Naive thymus-derived CD8-positive, alpha-beta T cell (primary cell): ENCODE measurements around the gene SAMD4A. TPM values are rescaled to one million over a fixed set of nuclear protein-coding genes. Genes with fewer than 3 reads are reported as not detected.

Source experiments
- ATAC-seq, 2 donors: fragments of 150-1000 bp; cut with Tn5 transposase in 1 of 2; sonication (Bioruptor Pico), chemical (Tn5 transposase) in 1 of 2; 1 replicate in 1 of 2; 2 replicates in 1 of 2; pipeline ENCODE4 v1.10.0; 2021; ENCODE audit warnings: mild to moderate bottlenecking in 2 of 2, moderate library complexity in 2 of 2
- POLR2A ChIA-PET: fragments of 350-600 bp; sonication (Branson Sonifier 250); formaldehyde crosslinking; loops from one replicate; lab custom pipeline; 2021; ENCODE audit warnings: antibody characterized with exemption; lab: Charles Lee
- DNase-seq, 10 donors: peaks; one replicate each; pipeline versions ENCODE4 v3.0.0 to v3.0.0-alpha.2; 2020 to 2022
- H3K27ac Mint-ChIP-seq, 10 donors: one replicate each; pipeline ENCODE4 v1.8.0; 2020 to 2022; ENCODE audit warnings: mild to moderate bottlenecking in 10 of 10, mixed read lengths in 10 of 10, moderate library complexity in 4 of 10, inconsistent platforms in 1 of 10
- H3K27me3 Mint-ChIP-seq, 5 donors: one replicate each; pipeline ENCODE4 v1.8.0; 2021 to 2022; ENCODE audit warnings: mixed read lengths in 5 of 5
- H3K36me3 Mint-ChIP-seq, 3 donors: one replicate each; pipeline ENCODE4 v1.8.0; 2020 to 2022; ENCODE audit warnings: mixed read lengths in 3 of 3, mild to moderate bottlenecking in 2 of 3, inconsistent platforms in 1 of 3
- H3K4me1 Mint-ChIP-seq, 4 donors: one replicate each; pipeline ENCODE4 v1.8.0; 2021 to 2022; ENCODE audit warnings: mixed read lengths in 4 of 4
- H3K4me3 Mint-ChIP-seq, 10 donors: one replicate each; pipeline ENCODE4 v1.8.0; 2020 to 2022; ENCODE audit warnings: mild to moderate bottlenecking in 10 of 10, mixed read lengths in 10 of 10, moderate library complexity in 6 of 10, inconsistent platforms in 1 of 10
- H3K9me3 Mint-ChIP-seq, 9 donors: one replicate each; pipeline ENCODE4 v1.8.0; 2020 to 2022; ENCODE audit warnings: mixed read lengths in 9 of 9, mild to moderate bottlenecking in 3 of 9, inconsistent platforms in 1 of 9, moderate library complexity in 1 of 9
- polyA plus RNA-seq, 3 donors: library from polyadenylated mRNA; unstranded; fragments of 300-500 nt; fragmentation: Illumina TruSeq; gene quantifications; one replicate each; pipeline ENCODE4 v1.2.3, GENCODE V29; 2021
- total RNA-seq, 8 experiments: library from RNA in 2 of 8; stranded (reverse) in 2 of 8; gene quantifications; one replicate each; pipeline ENCODE4 v1.2.3 and lab custom pipeline; 2021 to 2026

SAMD4A gene
- total and polyA plus RNA-seq, 5 experiments from 2014 or later: 0.85 to 0.99 TPM; not detected in 3

DNA sequence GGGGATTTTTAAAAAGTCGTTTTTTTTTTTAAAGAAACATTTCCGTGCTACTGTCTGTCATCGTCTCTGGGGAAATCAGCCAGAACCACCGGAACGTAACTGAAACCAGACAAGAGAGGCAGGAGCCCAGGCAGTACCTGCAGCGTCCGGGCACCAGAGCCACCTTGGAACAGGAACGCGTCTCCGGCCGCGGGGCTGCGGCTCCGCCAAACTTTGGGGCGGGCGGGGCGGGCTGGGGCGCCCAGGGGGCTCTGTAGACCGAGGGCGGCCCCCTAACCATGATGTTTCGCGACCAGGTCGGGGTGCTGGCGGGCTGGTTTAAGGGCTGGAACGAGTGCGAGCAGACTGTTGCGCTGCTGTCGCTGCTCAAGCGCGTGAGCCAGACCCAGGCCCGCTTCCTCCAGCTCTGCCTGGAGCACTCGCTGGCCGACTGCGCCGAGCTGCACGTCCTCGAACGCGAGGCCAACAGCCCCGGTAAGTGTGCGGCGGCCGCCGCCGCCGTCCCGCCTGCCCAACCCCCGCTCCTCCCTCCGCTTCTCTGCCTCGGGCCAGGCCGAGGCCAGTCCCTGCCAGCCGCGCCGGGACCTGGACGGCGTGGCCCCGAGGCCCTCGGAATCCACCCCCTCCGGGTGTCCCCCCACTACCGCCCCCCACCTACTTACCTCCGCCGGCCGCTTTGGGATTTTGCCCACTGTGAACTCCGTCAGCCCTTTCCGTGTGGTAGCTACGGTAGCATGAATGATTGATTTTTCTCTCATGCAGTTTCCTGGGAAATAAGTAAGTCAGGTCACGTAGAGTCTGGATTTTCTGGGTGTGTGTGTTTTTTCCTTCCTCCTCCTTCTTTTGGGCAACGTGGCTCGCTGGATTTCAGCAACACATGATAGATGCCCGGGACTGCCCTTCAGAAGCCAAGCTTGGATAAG lies 972 bp downstream of the SAMD4A start:
- POLR2A ChIA-PET: interaction anchor here (0.6 to 1.0 kb wide), 6 partner anchors 60 to 863 kb away, joined by 3 to 7 read pairs (median 3); no protein-coding TSS in a partner anchor
- H3K27me3 Mint-ChIP-seq: peaks cover 7 to 22% (median 12%) of the 10 kb centered on the region in 5 donors
- peaks cover 7 to 29% (median 19%) of the 10 kb centered on the region in 4 donors for H3K4me1 Mint-ChIP-seq
- H3K9me3 Mint-ChIP-seq: peaks cover 0 to 11% (median 7%) of the 10 kb centered on the region in 9 donors
- peak overlapping the region; percentile 6 to 93 (median 84) for H3K27ac Mint-ChIP-seq
- H3K4me3 Mint-ChIP-seq: peak overlapping the region; percentile 91 to 98 (median 96)
- DNase-seq: peak; percentile 15 to 63 (median 26)
- peaks cover 0 to 9% (median 9%) of the 10 kb centered on the region in 3 donors for H3K36me3 Mint-ChIP-seq
- peak; percentile 27 to 35 for ATAC-seq

DNA sequence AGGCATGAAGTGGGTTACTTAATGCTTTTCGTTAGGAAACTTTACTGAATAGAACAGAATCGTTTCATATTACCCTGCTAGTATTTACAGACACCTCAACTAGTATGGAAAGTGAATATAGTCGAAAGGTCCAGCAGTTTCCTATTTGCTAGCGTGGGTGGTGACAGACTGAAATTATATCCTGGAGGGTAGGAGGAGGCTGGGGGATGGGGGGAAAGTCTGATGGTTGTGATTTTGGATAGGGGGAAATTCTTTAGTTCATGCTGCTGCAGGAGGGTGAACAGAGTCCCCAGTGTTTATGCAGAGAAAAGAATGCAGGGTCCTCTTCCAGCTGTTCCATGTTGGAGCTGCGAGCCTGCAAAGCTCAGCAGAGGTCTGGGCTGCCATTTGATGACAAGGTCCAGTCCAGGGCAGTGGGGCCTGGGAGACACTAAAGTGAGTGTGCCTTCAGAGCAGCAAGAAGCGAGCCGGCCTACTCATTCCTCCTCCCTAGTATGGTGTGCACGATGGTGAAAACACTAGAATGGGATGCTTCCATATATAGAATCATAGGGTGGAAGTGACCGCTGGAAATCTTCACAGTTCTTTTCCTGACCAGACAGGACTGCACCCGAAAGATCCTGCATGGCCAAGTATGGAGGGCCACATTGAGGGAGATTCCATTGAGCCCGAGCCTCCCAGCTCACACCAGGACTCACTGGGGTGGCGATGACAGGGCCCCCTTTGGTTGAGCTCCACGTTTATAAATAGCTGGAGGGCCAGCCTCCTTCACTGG lies 2.1 kb downstream of the SAMD4A start:
- peaks cover 0 to 19% (median 17%) of the 10 kb centered on the region in 3 donors for H3K36me3 Mint-ChIP-seq
- peaks cover 7 to 26% (median 17%) of the 10 kb centered on the region in 5 donors for H3K27me3 Mint-ChIP-seq
- POLR2A ChIA-PET: interaction anchor here (0.6 to 0.7 kb wide), 2 partner anchors 59 to 100 kb away, joined by 4 to 7 read pairs; no protein-coding TSS in a partner anchor
- ATAC-seq (no peak), DNase-seq (no peak)
- H3K4me1 Mint-ChIP-seq: peaks cover 7 to 26% (median 19%) of the 10 kb centered on the region in 4 donors
- H3K4me3 Mint-ChIP-seq: peak overlapping the region in 8 of 10 donors; percentile 14 to 95 (median 74)
- H3K9me3 Mint-ChIP-seq: peaks cover 0 to 20% (median 15%) of the 10 kb centered on the region in 9 donors
- no peak overlapping the region for H3K27ac Mint-ChIP-seq

DNA sequence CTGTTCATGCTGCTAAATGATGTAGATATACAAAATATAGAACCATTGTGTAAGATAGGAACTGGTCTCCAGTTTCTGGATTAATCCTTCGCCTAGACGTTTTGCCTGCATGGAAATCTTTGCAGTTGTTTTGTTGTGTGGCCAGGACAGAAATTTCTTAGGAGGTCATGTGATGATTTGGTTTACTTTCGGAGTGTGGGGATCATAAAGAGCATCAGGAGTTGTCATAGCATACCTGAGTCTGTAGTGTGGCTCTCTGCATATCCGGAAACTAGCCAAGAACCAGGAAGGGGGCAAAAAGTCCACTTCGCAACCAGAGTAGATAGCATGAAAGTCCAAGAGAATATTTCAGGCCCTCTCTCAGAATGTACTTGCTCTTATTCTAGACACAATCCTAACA lies 3.1 kb downstream of the SAMD4A start:
- Mint-ChIP-seq H3K27me3 (peaks cover 13 to 29% (median 22%) of the 10 kb centered on the region in 5 donors), H3K9me3 (peaks cover 0 to 25% (median 15%) of the 10 kb centered on the region in 9 donors), H3K27ac (no peak overlapping the region), H3K4me1 (peaks cover 3 to 16% (median 12%) of the 10 kb centered on the region in 4 donors), H3K36me3 (peaks cover 0 to 27% (median 17%) of the 10 kb centered on the region in 3 donors), H3K4me3 (no peak overlapping the region)
- ATAC-seq: no peak
- POLR2A ChIA-PET: no interaction called here
- DNase-seq: no peak

DNA sequence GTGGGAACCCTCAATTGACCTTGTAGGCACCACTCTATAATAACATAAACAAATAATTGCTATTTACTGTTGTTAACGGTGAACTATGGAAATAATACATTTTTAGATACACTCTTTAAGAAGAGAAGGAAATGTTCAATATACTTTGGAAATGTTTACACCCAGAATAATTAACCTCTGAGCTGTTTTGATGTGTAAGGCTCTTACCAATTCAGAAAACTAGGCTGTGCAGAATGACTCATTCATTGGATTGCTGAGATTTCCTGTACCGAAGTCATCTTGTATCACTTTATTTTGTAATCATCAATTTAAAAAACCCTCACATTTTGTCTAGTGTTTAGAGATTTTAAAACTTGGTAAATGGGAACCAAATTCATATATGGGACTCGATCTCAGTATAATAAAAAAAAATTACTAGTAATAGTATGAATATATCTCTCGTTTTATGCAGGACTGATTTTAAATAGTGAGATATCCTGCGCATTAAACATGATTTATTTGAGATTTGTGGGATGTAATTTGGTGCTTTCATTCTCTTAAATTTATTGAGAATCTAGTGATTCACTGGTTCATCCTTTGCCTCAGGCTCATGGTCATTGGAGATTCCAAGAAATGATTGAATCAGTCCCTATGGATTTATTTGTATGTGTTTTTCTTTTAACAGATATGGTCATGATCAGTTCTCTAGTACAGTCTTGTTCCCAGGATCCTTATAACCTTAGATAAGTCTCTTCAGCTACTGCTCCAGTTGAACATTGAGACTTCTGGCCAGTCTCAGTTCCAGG lies 3.9 kb downstream of the SAMD4A start:
- Mint-ChIP-seq H3K27ac (no peak overlapping the region), H3K4me3 (no peak overlapping the region), H3K4me1 (peaks cover 3 to 16% (median 10%) of the 10 kb centered on the region in 4 donors), H3K36me3 (peaks cover 0 to 27% (median 17%) of the 10 kb centered on the region in 3 donors), H3K9me3 (peaks cover 0 to 25% (median 15%) of the 10 kb centered on the region in 9 donors), H3K27me3 (peaks cover 13 to 30% (median 22%) of the 10 kb centered on the region in 5 donors)
- DNase-seq (no peak), ATAC-seq (no peak)
- POLR2A ChIA-PET: no interaction called here

DNA sequence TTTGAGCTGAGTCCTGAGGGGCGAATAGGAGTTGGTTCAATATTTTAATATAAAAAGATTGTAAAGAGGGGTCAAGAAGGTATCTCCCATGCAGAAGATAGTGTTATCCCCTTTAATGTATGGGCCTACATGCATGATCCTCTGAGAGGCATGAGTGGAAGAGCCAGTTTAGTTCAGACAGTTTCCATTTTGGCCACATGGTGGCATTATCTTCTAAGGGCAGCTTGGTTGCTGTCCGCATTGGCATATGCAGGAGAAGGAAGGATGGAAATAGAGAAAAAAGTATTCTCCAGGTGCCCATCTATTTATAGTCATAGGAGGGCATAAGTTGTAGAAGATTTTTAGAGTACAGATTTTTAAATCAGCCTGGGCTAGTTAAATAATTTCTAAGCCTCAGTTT lies 5.4 kb downstream of the SAMD4A start:
- H3K9me3 Mint-ChIP-seq: peaks cover 0 to 25% (median 15%) of the 10 kb centered on the region in 9 donors
- ATAC-seq (no peak), DNase-seq (peak in 1 of 10 donors; percentile 2)
- POLR2A ChIA-PET: no interaction called here
- peaks cover 24 to 44% (median 30%) of the 10 kb centered on the region in 5 donors for H3K27me3 Mint-ChIP-seq
- no peak overlapping the region for H3K27ac Mint-ChIP-seq
- no peak overlapping the region for H3K4me3 Mint-ChIP-seq
- H3K4me1 Mint-ChIP-seq: peaks cover 2 to 16% (median 8%) of the 10 kb centered on the region in 4 donors
- peaks cover 0 to 31% (median 17%) of the 10 kb centered on the region in 3 donors for H3K36me3 Mint-ChIP-seq

DNA sequence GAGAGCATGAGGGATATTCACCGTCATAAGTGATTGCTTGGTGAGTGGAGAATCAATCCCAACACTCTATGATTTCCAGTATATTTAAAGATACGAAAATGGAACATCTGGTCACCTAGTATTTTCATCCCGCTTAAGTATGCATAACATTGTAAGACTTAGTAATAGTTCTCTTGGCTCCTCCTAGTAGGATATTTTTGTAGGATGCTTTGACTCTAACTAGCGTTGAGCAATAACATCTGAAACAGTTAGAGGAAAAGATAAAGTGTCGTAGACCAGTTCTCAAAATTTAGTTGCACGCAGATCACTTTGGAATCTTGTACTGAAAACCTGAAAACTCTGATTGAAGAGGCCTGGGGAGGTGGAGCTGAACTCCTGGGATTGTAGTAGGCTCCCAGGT lies 7.6 kb downstream of the SAMD4A start:
- DNase-seq (no peak), ATAC-seq (no peak)
- H3K4me1 Mint-ChIP-seq: peaks cover 0 to under 1% (median 0%) of the 10 kb centered on the region in 4 donors
- POLR2A ChIA-PET: interaction anchor here (0.8 kb wide), 1 partner anchor 8 kb away, joined by 3 read pairs; no protein-coding TSS in a partner anchor
- no peak overlapping the region for H3K27ac Mint-ChIP-seq
- H3K9me3 Mint-ChIP-seq: peaks cover 0 to 25% (median 15%) of the 10 kb centered on the region in 9 donors
- H3K36me3 Mint-ChIP-seq: peaks cover 0 to 31% (median 17%) of the 10 kb centered on the region in 3 donors
- peaks cover 23 to 44% (median 32%) of the 10 kb centered on the region in 5 donors for H3K27me3 Mint-ChIP-seq
- H3K4me3 Mint-ChIP-seq: no peak overlapping the region

DNA sequence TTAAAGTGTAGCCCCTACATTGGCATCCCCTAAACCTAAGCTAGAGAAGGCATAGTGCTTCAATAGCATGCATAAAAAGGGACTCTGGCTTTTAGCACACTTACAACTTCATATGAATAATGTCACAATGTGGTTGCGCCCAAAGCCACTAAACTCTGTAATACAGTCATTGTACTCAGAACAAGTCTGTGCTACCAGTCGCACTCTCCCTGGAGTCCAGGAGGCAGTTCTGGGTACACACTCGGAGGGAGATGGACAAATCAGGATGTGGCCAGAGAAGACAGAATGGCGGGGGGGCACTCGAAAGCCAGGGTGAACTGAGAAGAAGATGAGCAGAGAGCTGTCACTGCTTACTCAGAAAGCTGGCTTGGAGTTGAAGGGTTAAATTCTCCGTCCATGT lies 10.6 kb downstream of the SAMD4A start:
- no peak for DNase-seq
- ATAC-seq: no peak
- no peak overlapping the region for H3K4me3 Mint-ChIP-seq
- no peaks in the 10 kb centered on the region for H3K4me1 Mint-ChIP-seq
- POLR2A ChIA-PET: no interaction called here
- H3K9me3 Mint-ChIP-seq: peaks cover 0 to 18% (median 9%) of the 10 kb centered on the region in 9 donors
- H3K27me3 Mint-ChIP-seq: peaks cover 13 to 34% (median 20%) of the 10 kb centered on the region in 5 donors
- H3K36me3 Mint-ChIP-seq: peaks cover 0 to 24% (median 9%) of the 10 kb centered on the region in 3 donors
- no peak overlapping the region for H3K27ac Mint-ChIP-seq

DNA sequence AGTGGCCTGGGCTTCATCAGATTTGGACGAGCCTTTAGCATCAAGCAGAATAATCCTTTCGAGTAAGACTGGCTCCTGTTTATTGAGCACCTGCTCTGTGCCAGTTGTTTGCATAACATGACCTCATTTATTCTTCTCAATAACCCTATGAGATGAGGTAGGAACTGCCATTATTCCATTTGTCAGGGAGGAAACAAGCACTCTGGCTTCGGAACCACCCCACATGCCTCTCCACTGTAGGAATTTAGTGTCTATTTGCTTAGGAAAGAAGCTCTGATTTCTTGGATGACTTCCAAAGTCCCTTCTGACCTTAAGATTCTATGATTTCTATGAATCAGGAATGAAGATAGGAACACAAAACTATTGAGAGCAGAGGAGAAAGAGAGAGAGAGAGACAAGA lies 11.0 kb downstream of the SAMD4A start:
- POLR2A ChIA-PET: no interaction called here
- Mint-ChIP-seq H3K9me3 (peaks cover 0 to 14% (median 7%) of the 10 kb centered on the region in 9 donors), H3K36me3 (peaks cover 0 to 21% (median 7%) of the 10 kb centered on the region in 3 donors), H3K27me3 (peaks cover 12 to 34% (median 20%) of the 10 kb centered on the region in 5 donors), H3K4me1 (no peaks in the 10 kb centered on the region), H3K4me3 (no peak overlapping the region), H3K27ac (no peak overlapping the region)
- no peak for ATAC-seq
- no peak for DNase-seq

DNA sequence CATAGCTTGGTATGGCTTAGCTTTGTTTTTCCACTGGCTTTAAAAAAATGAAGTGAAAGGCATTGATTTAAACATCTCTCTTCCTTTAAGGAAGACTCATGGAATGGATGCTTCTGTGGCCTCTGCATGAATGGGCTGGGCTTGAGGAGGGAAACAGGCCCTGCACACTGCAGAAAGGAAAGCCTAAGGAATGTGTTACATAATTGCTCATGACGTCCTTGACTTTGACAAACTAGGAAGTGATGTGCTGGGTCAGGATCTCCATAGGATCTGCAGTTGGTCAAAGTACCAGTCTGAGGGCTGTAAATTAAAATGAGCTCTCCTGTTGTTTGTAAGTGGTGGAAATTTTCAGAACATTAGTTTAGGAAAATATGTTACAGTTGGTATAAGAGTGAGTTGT lies 12.7 kb downstream of the SAMD4A start:
- no peak overlapping the region for H3K4me3 Mint-ChIP-seq
- peaks cover 6 to 22% (median 12%) of the 10 kb centered on the region in 5 donors for H3K27me3 Mint-ChIP-seq
- POLR2A ChIA-PET: no interaction called here
- H3K4me1 Mint-ChIP-seq: no peaks in the 10 kb centered on the region
- H3K27ac Mint-ChIP-seq: no peak overlapping the region
- DNase-seq (no peak), ATAC-seq (no peak)
- H3K9me3 Mint-ChIP-seq: peaks cover 0 to 4% (median 0%) of the 10 kb centered on the region in 9 donors
- H3K36me3 Mint-ChIP-seq: peaks cover 0 to 6% (median 0%) of the 10 kb centered on the region in 3 donors

DNA sequence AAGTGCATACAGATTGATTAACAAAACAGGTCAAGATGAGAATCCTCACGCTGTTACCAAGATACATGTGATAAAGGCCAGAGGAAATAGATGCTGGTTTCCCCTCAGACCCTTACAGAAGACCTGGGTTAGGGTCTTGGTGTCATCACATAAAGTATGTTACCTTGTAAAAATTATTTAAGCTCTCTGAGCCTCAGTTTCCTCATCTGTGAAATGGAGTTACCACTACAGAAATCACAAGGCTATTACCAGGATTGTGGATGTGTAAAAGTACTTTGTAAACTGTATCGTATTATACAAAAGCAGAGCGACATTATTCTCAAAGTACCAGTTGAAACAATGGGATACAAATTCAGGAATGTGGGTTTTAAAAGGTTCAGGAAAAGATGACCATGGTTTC lies 14.0 kb downstream of the SAMD4A start:
- Mint-ChIP-seq H3K4me3 (no peak overlapping the region), H3K27ac (no peak overlapping the region), H3K27me3 (peaks cover 2 to 13% (median 11%) of the 10 kb centered on the region in 5 donors), H3K9me3 (no peaks in the 10 kb centered on the region), H3K4me1 (no peaks in the 10 kb centered on the region), H3K36me3 (peaks cover 0 to 3% (median 0%) of the 10 kb centered on the region in 3 donors)
- no peak for ATAC-seq
- POLR2A ChIA-PET: interaction anchor here (0.6 kb wide), 1 partner anchor 1885 kb away, joined by 5 read pairs; no protein-coding TSS in a partner anchor
- DNase-seq: no peak

DNA sequence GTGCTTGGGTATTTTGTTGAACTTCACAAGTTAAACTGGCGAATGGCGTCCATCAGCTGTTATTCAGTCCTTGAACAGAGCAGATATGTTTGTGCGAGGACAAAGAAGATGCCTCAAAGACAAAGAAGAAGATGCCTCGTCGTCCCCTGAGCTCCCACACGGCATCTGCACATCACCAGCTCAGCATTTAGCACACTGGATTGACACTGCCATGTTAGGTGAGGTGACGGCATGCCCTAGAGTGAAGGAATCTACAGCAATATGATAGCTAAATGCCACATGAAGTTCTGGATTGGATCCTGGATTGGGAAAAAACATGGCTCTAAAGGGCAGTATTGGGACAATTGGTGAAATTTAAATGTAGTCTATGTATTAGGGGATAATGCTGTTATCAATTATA lies 15.4 kb downstream of the SAMD4A start:
- ATAC-seq (no peak), DNase-seq (no peak)
- no peaks in the 10 kb centered on the region for H3K4me1 Mint-ChIP-seq
- H3K27ac Mint-ChIP-seq: no peak overlapping the region
- POLR2A ChIA-PET: no interaction called here
- no peak overlapping the region for H3K4me3 Mint-ChIP-seq
- H3K9me3 Mint-ChIP-seq: no peaks in the 10 kb centered on the region
- peaks cover 0 to 10% (median 2%) of the 10 kb centered on the region in 5 donors for H3K27me3 Mint-ChIP-seq
- H3K36me3 Mint-ChIP-seq: no peaks in the 10 kb centered on the region
